ENCODE results near the gene TBC1D12.
"Not testable (repeated sequence)": the region's sequence is repeated elsewhere in the genome, so short reads cannot be mapped to it uniquely, and the experiment has no call there.

TBC1D12 gene

GRCh38 chr10:94456942-94457341, 54.6 kb downstream of the TBC1D12 start:
- DNase-seq (ENCODE audit: low spot score), result no peak

GRCh38 chr10:94459385-94459784, 57.0 kb downstream of the TBC1D12 start:
- no peak for DNase-seq (ENCODE audit: low spot score)

- no peak for DNase-seq (ENCODE audit: low spot score)
Measured at GRCh38 chr10:94461503-94461902, 59.2 kb downstream of the TBC1D12 start.

- DNase-seq (ENCODE audit: low spot score), result no peak
Measured at GRCh38 chr10:94462130-94462529, 59.8 kb downstream of the TBC1D12 start.

GRCh38 chr10:94465684-94466083, 63.3 kb downstream of the TBC1D12 start:
- DNase-seq (ENCODE audit: low spot score), result no peak

- no peak for DNase-seq (ENCODE audit: low spot score)
Measured at GRCh38 chr10:94481410-94481809, 79.1 kb downstream of the TBC1D12 start.

- no peak for DNase-seq (ENCODE audit: low spot score)
Measured at GRCh38 chr10:94483970-94484369, 81.6 kb downstream of the TBC1D12 start.

GRCh38 chr10:94485094-94485493, 82.8 kb downstream of the TBC1D12 start:
- DNase-seq (ENCODE audit: low spot score), result no peak

- no peak for DNase-seq (ENCODE audit: low spot score)
Measured at GRCh38 chr10:94487575-94487974, 85.2 kb downstream of the TBC1D12 start.

GRCh38 chr10:94489107-94489506, 86.8 kb downstream of the TBC1D12 start:
- DNase-seq (ENCODE audit: low spot score), result no peak

GRCh38 chr10:94489976-94490788, 87.8 kb downstream of the TBC1D12 start:
- no peak for DNase-seq (ENCODE audit: low spot score)

- DNase-seq (ENCODE audit: low spot score), result no peak
Measured at GRCh38 chr10:94490789-94491039, 88.4 kb downstream of the TBC1D12 start.

GRCh38 chr10:94493463-94493862, 91.1 kb downstream of the TBC1D12 start:
- no peak for DNase-seq (ENCODE audit: low spot score)

- DNase-seq (ENCODE audit: low spot score), result no peak
Measured at GRCh38 chr10:94496010-94496409, 93.7 kb downstream of the TBC1D12 start.

- no peak for DNase-seq (ENCODE audit: low spot score)
Measured at GRCh38 chr10:94496646-94497045, 94.3 kb downstream of the TBC1D12 start.

GRCh38 chr10:94500063-94500462, 97.7 kb downstream of the TBC1D12 start:
- no peak for DNase-seq (ENCODE audit: low spot score)

GRCh38 chr10:94521276-94522250, 119.2 kb downstream of the TBC1D12 start:
- peak; percentile 55 for DNase-seq (ENCODE audit: low spot score)

GRCh38 chr10:94524146-94524545, 121.8 kb downstream of the TBC1D12 start:
- no peak for DNase-seq (ENCODE audit: low spot score)

- peak; percentile 27 for DNase-seq (ENCODE audit: low spot score)
Measured at GRCh38 chr10:94524711-94525110, 122.4 kb downstream of the TBC1D12 start.

- DNase-seq (ENCODE audit: low spot score), result not testable (repeated sequence)
Measured at GRCh38 chr10:94531550-94531949, 129.2 kb downstream of the TBC1D12 start.

GRCh38 chr10:94533027-94533426, 130.7 kb downstream of the TBC1D12 start:
- DNase-seq (ENCODE audit: low spot score), result no peak

- DNase-seq (ENCODE audit: low spot score), result not testable (repeated sequence)
Measured at GRCh38 chr10:94542282-94542681, 139.9 kb downstream of the TBC1D12 start.

- DNase-seq (ENCODE audit: low spot score), result peak; percentile 60
Measured at GRCh38 chr10:94545391-94546048, 143.2 kb downstream of the TBC1D12 start, which contains the start of gene HELLS. Gene HELLS, plus strand, starts transcription at chr10:94545788. Its CDS starts 134 bp downstream, at chr10:94545922.

Data from putamen (tissue), 1 donor.